Calu3 (cell line): Measurements from ENCODE around the gene PSMD8. TPM values are rescaled to one million over a fixed set of nuclear protein-coding genes. Genes with fewer than 3 reads are reported as not detected.

Experiments
- BruUV-seq: library from RNA; stranded (reverse); fragments of 400-500 nt; replicated peaks from 2 replicates; lab custom pipeline; 2021; lab: Mats Ljungman, UMichigan
- CTCF ChIA-PET: fragments of 300-600 bp; sonication (Branson Sonifier 250); formaldehyde crosslinking; loops from one replicate; lab custom pipeline; 2022; ENCODE audit warnings: antibody characterized with exemption; lab: Charles Lee
- DNase-seq: peaks from one replicate; pipeline ENCODE4 v3.0.0; 2022
- H3K27ac Mint-ChIP-seq: one replicate; pipeline ENCODE4 v1.8.0; 2022; ENCODE audit warnings: mixed read lengths; ENCODE audit not compliant: unreplicated experiment
- H3K27me3 Mint-ChIP-seq: one replicate; pipeline ENCODE4 v1.8.0; 2022; ENCODE audit warnings: mixed read lengths; ENCODE audit not compliant: unreplicated experiment
- H3K36me3 Mint-ChIP-seq: one replicate; pipeline ENCODE4 v1.8.0; 2022; ENCODE audit warnings: mild to moderate bottlenecking, moderate library complexity, mixed read lengths; ENCODE audit not compliant: insufficient read depth, unreplicated experiment
- H3K4me1 Mint-ChIP-seq: one replicate; pipeline ENCODE4 v1.8.0; 2022; ENCODE audit warnings: mild to moderate bottlenecking, low read depth, mixed read lengths; ENCODE audit not compliant: unreplicated experiment
- H3K4me3 Mint-ChIP-seq: one replicate; pipeline ENCODE4 v1.8.0; 2022; ENCODE audit warnings: mild to moderate bottlenecking, low read depth, moderate library complexity, mixed read lengths; ENCODE audit not compliant: unreplicated experiment
- H3K9me3 Mint-ChIP-seq: one replicate; pipeline ENCODE4 v1.8.0; 2022; ENCODE audit warnings: low read depth, mixed read lengths; ENCODE audit not compliant: unreplicated experiment
- CTCF ChIP-seq: fragments of 200-600 bp; IDR thresholded peaks from one replicate; pipeline ENCODE4 v1.8.0; 2022; ENCODE audit warnings: antibody characterized with exemption; ENCODE audit not compliant: unreplicated experiment
- intact Hi-C: fragments of 100-400 bp; cut with micrococcal nuclease; formaldehyde crosslinking; loops from one replicate; pipeline ENCODE4 v1.10.0; 2022; ENCODE audit not compliant: unreplicated experiment
- total RNA-seq: library from RNA; stranded (reverse); gene quantifications from 2 replicates; pipeline ENCODE4 v1.2.3, GENCODE V29; 2022

The PSMD8 gene
- total RNA-seq, 1 experiment from 2014 or later = 233 TPM

GRCh38 chr19:38399081-38399480 lies 24.7 kb downstream of the PSMD8 start:
- Mint-ChIP-seq H3K4me3 (no peak overlapping the region), H3K4me1 (no peaks in the 10 kb centered on the region), H3K27ac (no peak overlapping the region), H3K36me3 (peaks cover 19% of the 10 kb centered on the region), H3K9me3 (no peaks in the 10 kb centered on the region), H3K27me3 (no peaks in the 10 kb centered on the region)
- no peak for DNase-seq
- TF ChIP-seq CTCF = no peak
- BruUV-seq = no TSS peak
- CTCF ChIA-PET = interaction anchor here (0.7 to 1.4 kb wide), 2 partner anchors 9 to 534 kb away, joined by 3 to 4 read pairs; no protein-coding TSS in a partner anchor
- intact Hi-C loops = no loop called here

- no peak overlapping the region for H3K27ac Mint-ChIP-seq
- intact Hi-C loops = no loop called here
- H3K27me3 Mint-ChIP-seq = no peaks in the 10 kb centered on the region
- CTCF ChIA-PET = interaction anchor here (1.4 kb wide), 2 partner anchors 10 to 12 kb away, joined by 3 to 5 read pairs; partner anchors contain the start of gene GGN
- no TSS peak for BruUV-seq
- H3K4me3 Mint-ChIP-seq = no peak overlapping the region
- H3K9me3 Mint-ChIP-seq = no peaks in the 10 kb centered on the region
- DNase-seq = no peak
- H3K4me1 Mint-ChIP-seq = no peaks in the 10 kb centered on the region
- H3K36me3 Mint-ChIP-seq = peaks cover 23% of the 10 kb centered on the region
- no peak for TF ChIP-seq CTCF
Observed at GRCh38 chr19:38399537-38399936, 25.2 kb downstream of the PSMD8 start.

GRCh38 chr19:38400361-38400760 lies 26.0 kb downstream of the PSMD8 start:
- H3K4me1 Mint-ChIP-seq = no peaks in the 10 kb centered on the region
- no TSS peak for BruUV-seq
- CTCF ChIA-PET = interaction anchor here (0.6 to 1.4 kb wide), 3 partner anchors 10 to 86 kb away, joined by 3 to 5 read pairs (median 4); partner anchors contain the start of gene GGN
- H3K27ac Mint-ChIP-seq = no peak overlapping the region
- peaks cover 31% of the 10 kb centered on the region for H3K36me3 Mint-ChIP-seq
- no peak for TF ChIP-seq CTCF
- DNase-seq = no peak
- H3K9me3 Mint-ChIP-seq = no peaks in the 10 kb centered on the region
- no peak overlapping the region for H3K4me3 Mint-ChIP-seq
- no peaks in the 10 kb centered on the region for H3K27me3 Mint-ChIP-seq
- intact Hi-C loops = loop anchor here (5.0 kb wide), 1 partner anchor 532 kb away; the partner anchor contains the start of genes MRPS12 and SARS2

GRCh38 chr19:38401148-38401547 lies 26.8 kb downstream of the PSMD8 start:
- Mint-ChIP-seq H3K4me1 (no peaks in the 10 kb centered on the region), H3K27ac (no peak overlapping the region), H3K9me3 (no peaks in the 10 kb centered on the region), H3K4me3 (no peak overlapping the region), H3K36me3 (peaks cover 36% of the 10 kb centered on the region), H3K27me3 (no peaks in the 10 kb centered on the region)
- CTCF ChIA-PET = no interaction called here
- BruUV-seq = no TSS peak
- intact Hi-C loops = loop anchor here (5.0 kb wide), 1 partner anchor 531 kb away; the partner anchor contains the start of genes MRPS12 and SARS2
- no peak for DNase-seq
- no peak for TF ChIP-seq CTCF
